ENCODE data around the gene DSCAM.
A peak's percentile ranks its signal among the peaks of the same experiment; 100 is the strongest.

DSCAM gene

GRCh38 chr21:40835184-40835694, 11.7 kb downstream of the DSCAM start:
- DNase-seq: no peak

GRCh38 chr21:40833184-40833583, 13.8 kb downstream of the DSCAM start:
- no peak for DNase-seq

GRCh38 chr21:40832316-40832715, 14.6 kb downstream of the DSCAM start:
- no peak for DNase-seq

GRCh38 chr21:40830836-40831235, 16.1 kb downstream of the DSCAM start:
- DNase-seq: no peak

- DNase-seq: no peak
These were observed 17.2 kb downstream of the DSCAM start for GRCh38 chr21:40829791-40830190.

- no peak for DNase-seq
These were observed 17.6 kb downstream of the DSCAM start for GRCh38 chr21:40829308-40829707.

GRCh38 chr21:40827509-40827908, 19.4 kb downstream of the DSCAM start:
- no peak for DNase-seq

GRCh38 chr21:40819071-40819900, 27.7 kb downstream of the DSCAM start:
- no peak for DNase-seq

- DNase-seq: no peak
These were observed 33.0 kb downstream of the DSCAM start for GRCh38 chr21:40813918-40814317.

- DNase-seq: no peak
These were observed 37.2 kb downstream of the DSCAM start for GRCh38 chr21:40809673-40810197.

- DNase-seq: no peak
These were observed 43.9 kb downstream of the DSCAM start for GRCh38 chr21:40803101-40803500.

- DNase-seq: no peak
These were observed 46.8 kb downstream of the DSCAM start for GRCh38 chr21:40800126-40800525.

- DNase-seq: no peak
These were observed 49.1 kb downstream of the DSCAM start for GRCh38 chr21:40797891-40798290.

- no peak for DNase-seq
These were observed 49.5 kb downstream of the DSCAM start for GRCh38 chr21:40797410-40797809.

- no peak for DNase-seq
These were observed 50.5 kb downstream of the DSCAM start for GRCh38 chr21:40796464-40796863.

GRCh38 chr21:40795313-40795712, 51.6 kb downstream of the DSCAM start:
- no peak for DNase-seq

GRCh38 chr21:40792691-40793456, 54.1 kb downstream of the DSCAM start:
- no peak for DNase-seq

GRCh38 chr21:40788635-40789034, 58.3 kb downstream of the DSCAM start:
- no peak for DNase-seq

GRCh38 chr21:40783404-40783803, 63.6 kb downstream of the DSCAM start:
- no peak for DNase-seq

- DNase-seq: no peak
These were observed 76.4 kb downstream of the DSCAM start for GRCh38 chr21:40770435-40771055.

- peak; percentile 20 for DNase-seq
These were observed 77.7 kb downstream of the DSCAM start for GRCh38 chr21:40769231-40769630.

GRCh38 chr21:40768056-40768455, 78.9 kb downstream of the DSCAM start:
- DNase-seq: no peak

GRCh38 chr21:40766381-40766780, 80.6 kb downstream of the DSCAM start:
- no peak for DNase-seq

Measured in COR-L47 (cell line).